HUDEP-2 (cell line): Measurements from ENCODE around the gene BANF2.

Experiments used
- DNase-seq, 76 experiments: peaks; one replicate each; lab custom pipeline; 2025; ENCODE audit not compliant: unreplicated experiment in 76 of 76; lab: John Stamatoyannopoulos, UW

The BANF2 gene

DNA sequence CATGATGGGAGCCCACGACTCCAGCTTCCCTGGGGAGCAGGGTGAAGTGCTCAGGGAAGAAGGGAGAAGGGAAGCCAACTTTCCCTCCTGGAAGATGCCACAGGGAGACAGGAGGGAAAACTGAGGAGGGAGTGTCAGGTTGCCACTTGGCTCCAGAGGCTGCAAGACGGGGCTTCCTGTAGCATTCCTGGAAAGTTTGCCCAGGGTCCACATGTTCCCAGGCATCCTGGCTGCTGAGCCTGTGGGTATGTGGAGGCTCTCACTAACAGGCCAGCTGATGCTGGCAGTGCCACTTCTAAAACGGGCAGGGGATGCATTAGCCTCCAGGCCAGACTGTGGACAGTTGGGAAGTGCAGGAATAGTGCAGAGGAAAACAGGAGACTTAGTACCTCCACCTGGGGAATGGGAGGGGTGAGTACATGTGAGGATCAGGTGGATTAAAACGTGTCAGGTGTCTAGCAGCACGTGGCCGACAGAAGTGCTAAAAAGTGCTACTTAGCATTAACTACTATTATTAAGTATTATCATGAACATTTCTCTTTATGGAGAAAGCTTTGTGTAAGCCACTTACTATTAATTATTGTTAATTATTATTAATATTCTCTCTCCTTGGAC lies 33.2 kb downstream of the BANF2 start:
- no peak for DNase-seq

DNA sequence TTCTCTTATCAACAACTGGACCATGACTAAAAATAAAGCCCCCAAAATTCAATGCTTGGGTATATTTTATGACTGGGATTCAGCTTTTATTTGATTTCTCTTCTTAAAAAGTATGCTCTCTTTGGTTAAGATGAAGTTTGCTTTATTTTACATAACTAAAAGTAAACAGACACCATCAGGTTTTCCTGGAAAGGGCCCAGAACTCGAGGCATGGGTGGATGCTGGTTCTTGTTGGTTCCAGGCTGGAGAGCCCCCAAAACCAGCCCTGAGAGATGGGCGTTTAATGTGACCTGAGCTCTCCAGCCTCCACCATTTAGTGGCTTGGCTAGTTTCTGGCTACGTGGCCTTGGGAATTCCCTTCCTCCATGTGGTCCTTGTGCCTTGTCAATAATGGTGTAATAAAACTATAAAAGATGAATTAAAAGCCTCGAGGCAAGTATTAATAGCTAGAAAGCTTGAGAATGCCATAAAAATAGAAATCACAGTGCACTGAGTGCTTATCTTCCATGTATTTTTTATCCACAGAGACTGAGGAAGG lies 34.1 kb downstream of the BANF2 start:
- no peak for DNase-seq

DNA sequence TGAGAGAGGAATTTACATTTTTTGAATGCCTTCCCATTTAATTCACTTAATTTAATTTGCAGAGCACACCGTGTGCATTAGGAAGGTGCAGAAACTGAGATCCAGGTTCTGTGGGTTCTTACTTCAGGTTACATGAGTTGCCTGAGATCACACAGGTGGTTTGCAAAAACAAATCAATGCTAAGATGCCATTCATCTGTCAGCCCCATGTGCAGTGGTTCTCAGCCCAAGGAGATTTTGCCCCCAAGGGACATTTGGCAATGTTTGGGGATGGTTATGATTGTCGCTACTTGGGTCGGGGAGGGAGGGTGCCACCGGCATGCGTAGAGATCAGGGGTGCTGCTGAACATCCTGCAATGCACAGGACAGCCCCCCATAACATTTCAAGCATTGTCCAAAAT lies 34.6 kb downstream of the BANF2 start:
- DNase-seq: no peak

DNA sequence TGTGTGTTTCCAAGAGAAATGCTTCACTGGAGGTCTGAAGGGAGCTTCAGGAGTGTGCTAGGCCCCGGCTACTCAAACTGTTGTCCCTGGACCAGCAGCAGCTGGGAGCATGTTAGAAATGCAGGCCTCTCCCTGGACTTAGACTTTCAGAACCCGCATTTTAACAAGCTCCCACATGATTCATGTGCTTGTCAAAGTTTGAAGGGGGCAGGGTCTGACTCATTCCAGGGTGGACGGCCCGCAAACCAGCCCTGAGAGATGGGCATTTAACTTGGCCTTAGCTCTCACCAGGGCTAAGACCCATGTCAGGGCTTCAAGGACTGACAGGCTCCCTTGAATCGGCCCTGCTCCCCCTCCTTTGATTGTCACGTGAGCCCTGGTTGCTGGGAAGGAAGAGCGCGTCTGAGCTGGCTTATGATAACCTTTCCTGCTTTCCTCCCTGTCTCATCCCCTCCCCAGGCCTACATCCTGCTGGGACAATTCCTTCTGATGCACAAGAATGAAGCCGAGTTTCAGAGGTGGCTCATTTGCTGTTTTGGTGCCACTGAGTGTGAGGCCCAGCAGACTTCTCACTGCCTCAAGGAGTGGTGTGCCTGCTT lies 35.5 kb downstream of the BANF2 start:
- no peak for DNase-seq

DNA sequence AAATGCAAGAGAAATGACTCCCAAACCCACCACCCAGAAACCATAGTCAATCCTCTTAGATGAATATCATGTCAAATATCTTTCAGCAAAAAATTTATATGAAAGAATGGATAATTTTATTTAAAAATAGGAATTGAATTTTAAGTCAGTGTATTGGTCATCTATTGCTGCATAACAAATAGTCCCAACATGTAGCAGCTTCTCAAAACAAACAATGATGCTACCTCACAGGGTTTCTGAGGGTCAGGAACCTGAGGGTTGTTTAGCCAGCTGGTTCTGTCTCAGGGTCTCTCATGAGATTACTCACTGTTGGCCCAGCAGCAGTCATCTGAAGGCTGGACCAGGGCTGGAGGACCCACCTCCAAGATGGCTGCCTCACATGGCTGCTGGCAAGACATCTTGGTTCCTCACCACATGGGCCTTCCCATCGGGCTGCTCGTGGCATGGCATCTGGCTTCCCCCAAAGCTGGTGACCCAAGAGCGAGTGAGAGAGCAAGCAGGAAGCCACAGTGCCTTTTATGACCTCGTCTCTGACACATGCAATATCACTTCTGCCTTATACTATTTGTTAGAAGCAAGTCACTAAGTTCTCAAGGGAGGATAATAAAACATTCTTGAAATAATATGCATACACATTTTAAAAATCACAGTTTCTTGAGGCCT lies 36.3 kb downstream of the BANF2 start:
- no peak for DNase-seq

DNA sequence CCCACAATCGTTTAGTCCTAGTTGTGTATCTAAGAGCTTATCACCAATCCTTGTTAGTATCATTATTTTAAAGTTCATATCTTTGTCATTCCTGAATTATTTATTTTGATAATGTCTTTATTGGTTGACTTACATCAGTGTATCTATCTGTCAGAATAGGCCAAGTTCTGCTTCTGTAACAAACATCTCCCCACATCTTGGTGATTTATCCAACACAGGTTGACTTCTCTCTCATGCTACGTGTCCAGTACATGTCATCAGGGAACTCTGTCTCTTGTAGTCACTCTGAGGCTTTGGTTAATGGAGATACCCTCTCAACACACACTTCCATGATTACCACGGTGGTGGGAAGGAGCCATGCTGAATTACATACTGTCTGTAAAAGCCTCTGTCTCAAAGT lies 38.4 kb downstream of the BANF2 start:
- DNase-seq: no peak

DNA sequence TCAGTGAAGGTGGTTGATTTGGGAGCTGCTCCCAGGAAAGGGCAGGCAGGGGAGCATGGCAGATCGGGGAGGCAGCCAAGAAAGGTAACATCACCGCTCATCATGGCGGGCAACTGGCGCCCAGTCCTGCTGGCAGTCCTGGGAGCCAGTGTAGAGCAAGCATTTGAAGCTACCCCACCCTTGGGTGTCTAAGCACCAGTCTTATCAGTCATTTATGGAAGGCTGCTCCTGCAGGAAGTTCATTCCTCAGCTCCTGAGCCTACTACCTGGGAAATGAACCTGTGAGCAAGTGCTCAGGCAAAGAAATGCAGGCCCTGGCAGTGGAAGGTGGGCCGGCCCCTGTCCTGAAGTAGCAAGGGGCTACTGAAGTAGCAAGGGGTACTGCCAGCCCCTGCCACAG lies 41.5 kb downstream of the BANF2 start:
- no peak for DNase-seq

DNA sequence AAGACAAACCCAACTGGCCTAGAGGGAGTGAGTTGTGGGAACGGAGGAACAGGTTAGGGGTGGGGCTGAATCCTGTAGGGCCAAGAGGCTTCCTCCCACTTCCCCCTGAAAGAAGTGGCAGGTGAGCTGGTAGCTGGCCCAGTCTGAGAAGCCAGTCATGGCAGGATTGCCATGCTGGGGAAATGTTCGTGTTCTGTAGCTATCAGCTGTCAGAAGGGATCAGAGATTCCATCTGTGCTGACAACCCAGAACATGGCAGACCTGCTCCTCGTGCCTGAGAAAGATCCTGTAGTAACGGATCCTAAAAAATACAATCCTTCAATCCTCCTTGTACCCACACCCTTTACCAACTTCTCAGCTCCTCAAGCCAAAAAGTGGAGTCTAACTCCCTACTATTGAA lies 43.0 kb downstream of the BANF2 start:
- no peak for DNase-seq

DNA sequence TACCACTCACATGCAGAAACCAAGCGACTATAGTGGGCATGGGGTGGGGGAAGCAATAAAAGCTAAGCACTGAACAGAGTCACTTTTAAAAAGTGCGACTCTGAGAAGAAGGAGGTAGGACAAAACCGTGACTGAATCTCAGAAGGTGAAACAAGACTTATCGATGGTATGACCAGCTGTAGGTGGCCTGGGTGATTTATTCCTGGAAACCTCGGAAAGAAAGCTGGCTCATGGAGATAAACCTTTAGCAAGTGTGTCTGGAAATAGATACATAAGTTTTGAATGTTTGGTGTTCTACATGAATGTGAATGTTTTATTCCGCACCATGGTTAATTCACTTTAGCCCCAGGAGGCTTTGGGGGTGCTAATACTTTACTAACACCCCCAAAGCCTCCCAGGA lies 43.9 kb downstream of the BANF2 start:
- no peak for DNase-seq

DNA sequence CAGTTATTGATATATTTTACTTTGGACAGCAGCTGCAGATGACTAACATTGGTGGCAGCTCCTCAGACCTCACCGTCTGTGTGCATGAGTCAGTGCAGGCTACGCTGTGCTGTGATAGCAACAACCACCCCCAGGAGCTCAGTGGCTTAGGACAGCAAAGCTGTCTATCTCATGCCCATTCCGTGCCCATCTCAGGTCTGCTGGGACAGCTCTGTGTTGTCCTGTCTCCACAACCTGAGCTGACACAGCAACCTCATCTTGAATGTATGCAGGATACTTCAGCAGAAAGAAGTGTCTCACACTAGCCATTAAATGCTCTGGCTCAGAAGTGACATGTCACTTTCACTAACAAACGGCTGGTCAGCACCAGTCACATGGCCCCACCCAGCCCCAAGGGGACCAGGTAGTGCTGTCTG lies 47.7 kb downstream of the BANF2 start:
- peak in 1 of 76 experiments; percentile 2 for DNase-seq

DNA sequence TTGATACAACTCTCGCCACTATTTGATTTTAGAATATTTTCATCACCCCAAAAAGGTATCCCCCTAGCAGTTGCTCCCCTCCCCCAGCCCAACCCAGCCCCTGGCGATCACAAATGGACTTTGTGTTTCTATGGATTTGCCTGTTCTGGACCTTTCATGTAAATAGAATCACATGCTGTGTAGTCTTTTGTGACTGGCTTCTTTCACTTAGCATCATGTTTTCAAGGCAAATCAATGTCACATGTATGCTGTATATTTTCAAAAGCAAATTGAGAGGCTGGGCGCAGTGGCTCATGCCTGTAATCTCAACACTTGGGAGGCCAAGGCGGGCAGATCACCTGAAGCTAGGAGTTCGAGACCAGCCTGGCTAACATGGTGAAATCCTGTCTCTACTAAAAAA lies 48.5 kb downstream of the BANF2 start:
- DNase-seq: no peak

DNA sequence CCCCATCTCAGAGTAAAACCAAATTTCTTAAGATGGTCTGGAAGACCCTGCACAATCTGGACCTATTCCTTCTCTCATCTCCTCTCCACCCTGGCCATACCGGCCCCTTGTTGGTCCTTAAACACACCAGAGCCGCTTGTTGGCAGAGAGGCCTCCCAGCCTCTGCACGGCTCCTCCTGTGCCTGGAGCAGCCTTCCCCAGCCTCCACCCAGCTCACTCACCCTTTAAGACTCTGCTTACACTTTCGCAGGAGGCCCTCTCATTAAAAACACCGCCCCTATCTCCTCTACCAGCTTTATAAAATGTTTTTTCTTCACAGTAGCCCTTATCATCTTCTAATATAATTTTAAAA lies 49.8 kb downstream of the BANF2 start:
- no peak for DNase-seq

DNA sequence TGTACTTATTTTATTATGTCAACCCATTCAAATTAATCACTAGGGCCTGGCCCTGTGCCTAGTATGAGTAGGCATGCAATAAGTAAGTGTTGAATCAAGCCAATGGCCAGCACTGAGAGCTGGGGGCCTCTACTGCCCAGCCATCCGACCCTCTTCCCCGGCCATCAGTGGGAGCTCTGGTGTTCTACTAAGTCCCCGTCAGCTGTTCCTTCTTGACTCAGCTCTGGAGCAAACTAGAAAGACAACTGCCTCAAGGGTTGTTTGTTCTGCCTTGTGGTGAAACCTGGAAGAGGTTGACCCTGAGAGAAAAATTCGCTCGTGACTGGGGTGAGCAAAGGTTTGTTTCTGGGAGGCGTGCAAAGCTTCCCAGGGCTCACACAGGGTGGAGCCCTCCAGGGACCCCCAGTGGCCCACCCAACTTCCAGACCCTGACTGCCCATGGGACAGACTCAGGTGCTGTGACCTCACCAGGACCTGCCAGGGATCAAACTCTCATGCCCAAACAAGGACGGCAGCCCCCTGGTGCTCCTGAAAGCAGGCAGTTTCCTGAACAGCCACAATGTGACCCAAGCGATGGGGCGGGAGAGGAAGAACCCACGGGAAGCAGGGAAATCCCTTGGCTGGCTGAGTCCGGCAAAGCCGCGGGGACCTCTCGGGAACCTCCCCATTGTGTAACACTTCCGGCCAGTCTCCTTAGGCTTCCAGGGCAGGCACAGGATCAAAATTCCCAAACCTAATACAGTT lies 50.4 kb downstream of the BANF2 start:
- no peak for DNase-seq

DNA sequence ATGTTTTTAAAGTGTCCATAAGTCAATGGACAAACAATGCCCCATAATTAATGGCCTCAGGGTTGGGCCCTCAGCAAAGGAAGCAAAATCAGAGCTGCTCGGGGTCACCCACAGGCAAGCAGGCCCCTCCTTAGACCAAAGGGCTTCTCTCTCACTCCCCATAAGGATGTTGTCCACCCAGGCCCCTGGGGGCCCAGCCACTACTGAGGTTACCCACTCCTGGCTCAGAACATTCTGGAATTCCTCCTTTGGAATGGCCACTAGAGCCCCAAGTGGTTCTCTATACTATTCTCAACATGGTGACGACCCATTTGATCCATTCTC lies 50.9 kb downstream of the BANF2 start:
- DNase-seq: no peak

DNA sequence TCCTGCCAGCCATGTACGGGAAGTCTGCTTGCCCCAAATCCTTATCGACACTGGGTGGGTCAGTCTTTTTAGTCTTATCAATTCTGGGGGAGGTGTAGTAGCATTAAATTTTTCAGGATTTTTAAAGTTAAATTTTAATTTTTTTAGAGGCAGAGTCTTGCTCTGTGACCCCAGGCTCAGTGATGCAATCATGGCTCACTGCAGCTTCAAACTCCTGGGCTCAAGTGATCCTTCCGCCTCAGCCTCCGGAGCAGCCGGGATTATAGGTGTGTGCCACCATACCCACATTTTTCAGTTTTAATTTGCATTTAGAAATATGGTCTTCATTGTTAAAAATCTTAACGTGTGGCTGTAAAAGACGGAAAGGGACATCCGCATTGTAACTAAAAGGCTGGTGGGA lies 51.9 kb downstream of the BANF2 start:
- no peak for DNase-seq

DNA sequence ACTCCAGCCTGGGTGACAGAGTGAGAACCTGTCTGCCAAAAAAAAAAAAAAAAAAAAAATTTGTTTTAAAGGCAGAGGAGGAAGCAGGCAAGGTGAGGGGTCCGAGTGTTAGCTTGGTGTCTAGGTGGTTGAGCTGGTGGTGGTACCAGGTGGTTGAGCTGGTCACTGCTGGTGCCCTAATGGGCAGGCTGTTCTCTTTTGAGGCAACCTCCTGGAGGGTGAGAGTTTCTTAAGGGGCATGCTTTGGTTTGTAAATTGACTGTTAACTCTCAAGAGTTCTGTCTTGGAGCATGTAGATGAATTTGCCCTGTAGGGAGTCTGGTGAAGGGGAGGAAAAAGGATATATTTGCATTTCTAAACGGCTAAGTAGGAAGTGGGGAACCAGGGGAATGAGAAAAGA lies 52.7 kb downstream of the BANF2 start:
- no peak for DNase-seq

DNA sequence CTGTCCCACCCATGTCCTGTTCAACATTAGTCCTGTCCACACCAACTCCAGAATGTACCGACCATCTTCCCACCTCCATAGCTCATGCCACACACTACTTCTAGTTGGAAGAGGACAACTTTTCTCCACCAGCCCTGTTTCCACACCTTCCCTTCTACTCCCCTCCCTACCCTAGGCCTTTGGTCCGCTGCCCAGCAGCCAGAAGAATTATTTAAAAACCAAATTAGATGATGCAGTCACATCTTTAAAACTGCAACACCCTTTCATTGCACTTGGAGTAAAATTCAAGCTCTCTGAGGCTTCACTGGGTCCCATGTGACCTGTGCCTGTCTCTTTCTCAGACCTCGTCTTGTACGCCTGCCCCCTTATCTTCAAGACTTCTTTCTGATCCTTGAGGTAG lies 53.8 kb downstream of the BANF2 start:
- no peak for DNase-seq

DNA sequence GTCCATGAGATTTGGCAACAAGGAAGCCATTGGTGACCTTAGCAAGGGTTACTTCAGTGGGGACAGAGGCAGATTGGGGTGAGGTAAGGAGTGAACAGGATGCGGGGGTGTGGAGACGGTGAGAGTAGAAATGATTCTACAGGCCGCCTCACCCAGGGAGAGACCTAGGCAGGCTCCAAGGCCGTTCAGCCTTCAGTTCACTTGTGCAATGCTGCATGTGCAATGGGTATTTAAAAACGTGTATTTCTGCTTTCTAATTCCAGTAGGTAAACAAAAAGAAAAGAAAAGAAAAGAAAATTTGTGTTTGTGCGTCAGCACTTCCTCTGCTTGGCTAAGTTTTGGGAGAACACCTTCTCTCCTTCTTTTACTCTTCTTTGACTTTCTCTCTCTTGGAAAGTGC lies 56.8 kb downstream of the BANF2 start:
- no peak for DNase-seq

DNA sequence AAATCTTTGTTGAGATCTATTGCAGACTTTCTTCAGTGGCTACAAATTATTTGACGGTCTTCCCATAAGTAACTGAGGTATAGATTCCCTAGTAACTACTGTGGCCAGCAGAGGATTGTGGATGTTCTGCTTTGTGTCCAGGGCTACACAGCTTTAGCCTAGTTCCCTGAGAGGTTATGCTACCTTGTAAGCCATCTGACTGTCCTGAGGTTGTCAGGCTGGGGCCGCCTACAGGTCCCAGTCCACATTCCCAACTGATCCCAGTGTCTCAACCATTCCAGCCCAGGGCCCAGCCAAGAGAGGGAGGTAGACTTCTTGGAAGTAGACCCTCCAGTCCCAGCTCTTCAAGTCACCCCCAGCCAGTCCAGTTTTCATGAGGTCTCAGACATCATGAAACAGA lies 57.7 kb downstream of the BANF2 start:
- no peak for DNase-seq

DNA sequence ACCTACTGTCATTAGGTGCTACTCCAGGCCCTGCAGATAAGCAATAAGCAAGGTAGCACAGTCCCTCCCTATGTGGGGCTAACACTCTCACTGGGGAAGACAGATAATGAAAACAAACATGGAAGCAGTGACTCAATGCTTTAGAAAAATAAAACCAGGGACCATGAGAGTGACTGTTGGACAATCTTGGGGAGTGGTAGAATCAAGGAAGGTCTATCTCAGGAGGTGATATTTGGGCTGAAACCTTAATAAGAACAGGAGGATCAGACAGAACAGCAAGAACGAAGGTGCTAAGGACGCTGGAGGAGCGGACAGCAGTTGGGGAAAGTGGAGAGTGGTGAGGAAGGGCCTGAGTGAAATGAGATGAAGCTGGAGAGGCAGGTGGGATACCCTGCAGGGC lies 58.2 kb downstream of the BANF2 start:
- DNase-seq: no peak

DNA sequence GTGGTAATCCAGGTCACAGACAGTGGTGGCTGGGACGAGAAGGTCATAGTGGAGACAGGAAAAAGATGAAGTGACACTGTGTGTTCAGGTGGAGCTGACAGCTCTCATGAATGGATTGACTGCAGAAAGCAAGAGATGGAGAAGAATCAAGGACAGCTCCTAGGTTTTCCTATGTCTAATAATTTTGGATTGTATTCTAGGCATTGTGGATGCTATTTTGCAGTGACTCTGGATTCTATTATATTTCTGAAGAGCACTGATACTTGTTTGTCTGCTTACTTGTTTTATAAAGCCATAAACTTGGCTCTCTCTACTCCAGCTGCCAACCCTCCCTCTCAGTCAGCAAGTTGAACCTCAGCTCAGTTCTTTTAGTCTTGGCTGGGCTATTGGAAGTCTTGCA lies 58.7 kb downstream of the BANF2 start:
- DNase-seq: no peak

DNA sequence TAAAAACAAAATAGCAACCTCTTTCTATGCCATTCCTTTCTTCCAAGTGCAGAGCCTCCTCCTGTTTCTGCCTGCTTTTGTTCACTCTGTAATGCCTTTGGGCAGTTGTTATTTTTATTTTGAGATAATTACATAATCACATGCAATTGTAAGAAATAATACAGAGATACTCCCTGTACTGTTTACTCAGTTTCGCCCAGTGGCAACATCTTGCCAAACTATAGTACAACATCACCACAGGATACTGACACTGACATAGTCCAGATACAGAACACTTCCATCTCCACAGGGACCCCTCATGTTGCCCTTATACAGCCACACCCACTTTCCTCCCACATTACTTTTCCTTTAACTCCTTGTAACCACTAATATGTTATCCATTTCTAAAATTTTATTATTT lies 59.7 kb downstream of the BANF2 start:
- DNase-seq: no peak
